B cell (primary cell): ENCODE data around the gene TRIM75. TPM values are rescaled to one million over a fixed set of nuclear protein-coding genes. Genes with fewer than 3 reads are reported as not detected.
"Not testable (repeated sequence)": the region's sequence is repeated elsewhere in the genome, so short reads cannot be mapped to it uniquely, and the experiment has no call there.

Experiments used
- ATAC-seq: fragments of 200-7000 bp; cut with Tn5 transposase; one replicate; pipeline ENCODE4 v1.10.0; 2021; ENCODE audit warnings: low read depth, mild to moderate bottlenecking, moderate number of reproducible peaks, moderate library complexity
- CTCF ChIA-PET: fragments of 350-600 bp; sonication (Branson Sonifier 250); formaldehyde crosslinking; loops from one replicate; lab custom pipeline; 2021; ENCODE audit warnings: antibody characterized with exemption, inconsistent platforms; lab: Charles Lee
- POLR2A ChIA-PET: fragments of 350-600 bp; sonication (Branson Sonifier 250); formaldehyde crosslinking; loops from one replicate; lab custom pipeline; 2021; ENCODE audit warnings: antibody characterized with exemption; lab: Charles Lee
- DNase-seq: peaks from one replicate; pipeline ENCODE4 v3.0.0; 2013
- H2AFZ ChIP-seq: 2 replicates; pipeline ENCODE4 v1.6.1; 2012; ENCODE audit warnings: mild to moderate bottlenecking, low read depth, low read length; ENCODE audit not compliant: insufficient read depth, poor library complexity, severe bottlenecking
- H3K27ac ChIP-seq, 2 donors: 1 replicate in 1 of 2; 2 replicates in 1 of 2; pipeline ENCODE4 v1.5.1; 2012 to 2013; ENCODE audit warnings: low read length in 2 of 2, mild to moderate bottlenecking in 2 of 2, moderate library complexity in 1 of 2
- H3K27me3 ChIP-seq, 4 experiments: fragments of 200-600 bp in 1 of 4; sonication (generic) in 1 of 4; replicated peaks in 1 of 4; 1 replicate in 2 of 4; 2 replicates in 2 of 4; pipeline versions ENCODE4 v1.6.1 to v1.7.0; 2013 to 2016; ENCODE audit warnings: low read length in 3 of 4, mild to moderate bottlenecking in 2 of 4, mixed read lengths in 1 of 4, moderate library complexity in 1 of 4; ENCODE audit not compliant: insufficient read depth in 4 of 4, control insufficient read depth in 3 of 4; ENCODE audit errors: control extremely low read depth in 1 of 4
- H3K36me3 ChIP-seq, 2 experiments: replicated peaks in 1 of 2; 1 replicate in 1 of 2; 2 replicates in 1 of 2; pipeline versions ENCODE4 v1.6.1 to v1.7.1; 2013; ENCODE audit warnings: low read length in 1 of 2; ENCODE audit not compliant: insufficient read depth in 2 of 2, control insufficient read depth in 1 of 2; ENCODE audit errors: control extremely low read depth in 1 of 2, extremely low read depth in 1 of 2
- H3K4me1 ChIP-seq, 2 donors: fragments of 200-600 bp in 1 of 2; sonication (generic) in 1 of 2; 1 replicate in 1 of 2; 2 replicates in 1 of 2; pipeline versions ENCODE4 v1.5.1 to v1.6.1; 2013 to 2017; ENCODE audit warnings: low read length in 2 of 2; ENCODE audit not compliant: control insufficient read depth in 2 of 2, insufficient read depth in 2 of 2
- H3K4me2 ChIP-seq: replicated peaks from 2 replicates; pipeline ENCODE3; 2012; ENCODE audit warnings: mild to moderate bottlenecking, low read depth, low read length; ENCODE audit not compliant: poor library complexity, severe bottlenecking
- H3K4me3 ChIP-seq, 5 experiments: fragments of 200-600 bp in 1 of 5; sonication (generic) in 1 of 5; 1 replicate in 3 of 5; 2 replicates in 2 of 5; pipeline versions ENCODE4 v1.5.1 to v1.7.0; 2011 to 2016; ENCODE audit warnings: low read length in 4 of 5, mild to moderate bottlenecking in 4 of 5, low read depth in 2 of 5, control low read depth in 1 of 5, moderate library complexity in 1 of 5; ENCODE audit not compliant: insufficient read depth in 1 of 5; ENCODE audit errors: control extremely low read depth in 1 of 5, extremely low read depth in 1 of 5
- H3K79me2 ChIP-seq: fragments of 200-600 bp; sonication (generic); one replicate; pipeline ENCODE4 v1.6.0; 2016; ENCODE audit warnings: low read length; ENCODE audit not compliant: control insufficient read depth, insufficient read depth
- H3K9ac ChIP-seq: fragments of 200-600 bp; sonication (generic); 2 replicates; pipeline ENCODE4 v1.6.1; 2017; ENCODE audit warnings: mild to moderate bottlenecking, low read length, moderate library complexity
- H3K9me3 ChIP-seq, 3 donors: one replicate each; pipeline versions ENCODE4 v1.6.1 to v1.7.1; 2013; ENCODE audit warnings: low read length in 2 of 3; ENCODE audit not compliant: control insufficient read depth in 2 of 3, insufficient read depth in 1 of 3; ENCODE audit errors: control extremely low read depth in 1 of 3
- H4K20me1 ChIP-seq: 2 replicates; pipeline ENCODE4 v1.6.0; 2012; ENCODE audit warnings: mild to moderate bottlenecking, low read length; ENCODE audit not compliant: insufficient read depth, control insufficient read depth, poor library complexity, severe bottlenecking
- H3K27ac Mint-ChIP-seq: one replicate; pipeline ENCODE4 v1.8.0; 2021; ENCODE audit warnings: mixed read lengths
- H3K27me3 Mint-ChIP-seq: one replicate; pipeline ENCODE4 v1.8.0; 2021; ENCODE audit warnings: mixed read lengths
- H3K4me1 Mint-ChIP-seq: one replicate; pipeline ENCODE4 v1.8.0; 2021; ENCODE audit warnings: mixed read lengths
- H3K4me3 Mint-ChIP-seq: one replicate; pipeline ENCODE4 v1.8.0; 2021; ENCODE audit warnings: mixed read lengths
- H3K9me3 Mint-ChIP-seq: one replicate; pipeline ENCODE4 v1.8.0; 2022; ENCODE audit warnings: mixed read lengths; ENCODE audit not compliant: insufficient read depth
- CTCF ChIP-seq: fragments of 200-600 bp; IDR thresholded peaks from one replicate; pipeline ENCODE4 v1.8.0; 2022; ENCODE audit warnings: antibody characterized with exemption, mild to moderate bottlenecking
- EZH2 ChIP-seq: IDR thresholded peaks from 2 replicates; pipeline ENCODE4 v1.6.1; 2012; ENCODE audit warnings: borderline replicate concordance, low read depth, mild to moderate bottlenecking, moderate library complexity, low read length; ENCODE audit not compliant: insufficient read depth, poor library complexity, severe bottlenecking
- WGBS: methylation state at CpG from one replicate; pipeline ENCODE4 v1.1.5; 2013; ENCODE audit warnings: missing lambda C conversion rate; ENCODE audit not compliant: insufficient coverage; 5-methylcytosine and 5-hydroxymethylcytosine counted together
- intact Hi-C: fragments of 100-400 bp; cut with micrococcal nuclease; formaldehyde crosslinking; loops from one replicate; pipeline ENCODE4 v1.10.0; 2022
- polyA plus RNA-seq: library from polyadenylated mRNA; depleted of rRNA; stranded (reverse); fragments of >200 nt; gene quantifications from 2 replicates; pipeline ENCODE4 v1.2.3, GENCODE V29; 2012
- total RNA-seq, 2 donors: library from RNA; stranded (reverse); fragments of 120-200 nt in 1 of 2; gene quantifications; 1 replicate in 1 of 2; 2 replicates in 1 of 2; pipeline versions ENCODE4 v1.2.3 to v1.2.4, GENCODE V29; 2013 to 2022

Gene TRIM75
- total and polyA plus RNA-seq, 2 donors (not counting 1 experiment from before 2014, with no cell fraction given): not detected

DNA sequence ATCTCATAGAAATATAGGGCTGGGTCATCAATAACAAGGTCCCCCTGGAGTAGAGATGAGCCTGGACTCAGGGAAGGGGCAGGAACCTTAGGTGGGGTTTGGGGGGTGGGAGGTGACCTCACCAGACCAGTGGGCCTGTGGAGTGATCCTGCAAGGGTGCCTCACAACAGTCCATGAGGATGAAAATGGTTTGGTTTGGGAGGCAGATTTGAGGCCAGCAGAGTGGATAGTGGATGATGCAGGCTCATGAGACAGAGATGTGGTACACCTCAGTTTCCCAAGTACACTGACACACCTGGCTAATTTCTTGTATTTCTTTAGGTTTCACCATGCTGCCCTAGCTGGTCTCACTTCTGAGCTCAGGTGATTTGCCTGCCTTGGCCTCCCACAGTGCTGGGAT, 40.0 kb upstream of the TRIM75 start:
- H3K4me1 ChIP-seq: no peaks in the 10 kb centered on the region
- no peak overlapping the region for H3K27ac Mint-ChIP-seq
- H3K4me1 Mint-ChIP-seq: no peaks in the 10 kb centered on the region
- no peak overlapping the region for H3K27ac ChIP-seq
- H3K9ac ChIP-seq: no peak overlapping the region
- no peak overlapping the region for H3K4me3 Mint-ChIP-seq
- TF ChIP-seq CTCF (no peak), EZH2 (no peak)
- DNase-seq (no peak), ATAC-seq (no peak)
- H4K20me1 ChIP-seq: no peaks in the 10 kb centered on the region
- no peaks in the 10 kb centered on the region for H3K79me2 ChIP-seq
- CTCF ChIA-PET: no interaction called here
- intact Hi-C loops: no loop called here
- H3K9me3 Mint-ChIP-seq: no peaks in the 10 kb centered on the region
- no peaks in the 10 kb centered on the region for H3K27me3 ChIP-seq
- POLR2A ChIA-PET: no interaction called here
- no peak overlapping the region for H2AFZ ChIP-seq
- H3K27me3 Mint-ChIP-seq: peaks cover 5% of the 10 kb centered on the region
- no peaks in the 10 kb centered on the region for H3K36me3 ChIP-seq
- H3K9me3 ChIP-seq: no peaks in the 10 kb centered on the region
- no peak overlapping the region for H3K4me2 ChIP-seq
- H3K4me3 ChIP-seq: no peak overlapping the region

GRCh38 chr4:165016971-165017370, 36.7 kb upstream of the TRIM75 start:
- POLR2A ChIA-PET: no interaction called here
- no peak overlapping the region for H3K4me2 ChIP-seq
- WGBS: 67% methylated on average over 5 of the region's 5 CpGs
- H3K36me3 ChIP-seq: no peaks in the 10 kb centered on the region
- no peaks in the 10 kb centered on the region for H3K79me2 ChIP-seq
- H3K27ac Mint-ChIP-seq: no peak overlapping the region
- H3K4me3 ChIP-seq: no peak overlapping the region
- no peaks in the 10 kb centered on the region for H3K4me1 ChIP-seq
- H3K9me3 Mint-ChIP-seq: no peaks in the 10 kb centered on the region
- H3K9ac ChIP-seq: no peak overlapping the region
- no peak overlapping the region for H3K27ac ChIP-seq
- no peaks in the 10 kb centered on the region for H3K27me3 ChIP-seq
- DNase-seq (no peak), ATAC-seq (no peak)
- no peak overlapping the region for H3K4me3 Mint-ChIP-seq
- no peak overlapping the region for H2AFZ ChIP-seq
- no peak for TF ChIP-seq CTCF
- no peak for TF ChIP-seq EZH2
- intact Hi-C loops: no loop called here
- CTCF ChIA-PET: no interaction called here
- H3K27me3 Mint-ChIP-seq: peaks cover 2% of the 10 kb centered on the region
- H3K4me1 Mint-ChIP-seq: no peaks in the 10 kb centered on the region
- no peaks in the 10 kb centered on the region for H4K20me1 ChIP-seq
- no peaks in the 10 kb centered on the region for H3K9me3 ChIP-seq

DNA sequence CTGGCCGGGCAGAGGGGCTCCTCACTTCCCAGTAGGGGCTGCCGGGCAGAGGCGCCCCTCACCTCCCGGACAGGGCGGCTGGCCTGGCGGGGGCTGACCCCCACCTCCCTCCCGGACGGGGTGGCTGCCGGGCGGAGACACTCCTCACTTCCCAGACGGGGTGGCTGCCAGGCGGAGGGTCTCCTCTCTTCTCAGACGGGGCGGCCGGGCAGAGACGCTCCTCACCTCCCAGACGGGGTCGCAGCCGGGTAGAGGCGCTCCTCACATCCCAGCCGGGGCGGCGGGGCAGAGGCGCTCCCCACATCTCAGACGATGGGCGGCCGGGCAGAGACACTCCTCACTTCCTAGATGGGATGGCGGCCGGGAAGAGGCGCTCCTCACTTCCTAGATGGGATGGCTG, 33.7 kb upstream of the TRIM75 start:
- DNase-seq, H3K27ac ChIP-seq, H3K4me3 ChIP-seq, H3K27me3 ChIP-seq, H3K4me1 ChIP-seq, H3K4me2 ChIP-seq, H3K9me3 ChIP-seq, H3K4me3 Mint-ChIP-seq, H3K27me3 Mint-ChIP-seq, POLR2A ChIA-PET, H2AFZ ChIP-seq, H4K20me1 ChIP-seq, H3K79me2 ChIP-seq, H3K36me3 ChIP-seq, H3K4me1 Mint-ChIP-seq, CTCF ChIA-PET, H3K27ac Mint-ChIP-seq, intact Hi-C loops, H3K9ac ChIP-seq, ATAC-seq, H3K9me3 Mint-ChIP-seq: not testable (repeated sequence)
- WGBS: 100% methylated on average over 4 of the region's 30 CpGs
